Transverse colon (tissue), 3 donors: Measurements from ENCODE around the gene SLMAP.

Experiments used
- POLR2A ChIP-seq: fragments of 450-650 bp; IDR thresholded peaks from one replicate; pipeline ENCODE4 v1.6.1; 2016; ENCODE audit warnings: antibody characterized with exemption, mild to moderate bottlenecking, moderate library complexity
- POLR2AphosphoS5 ChIP-seq, 3 donors: sonication (generic); formaldehyde crosslinking; IDR thresholded peaks; one replicate each; pipeline ENCODE4 v1.6.1; 2016; ENCODE audit warnings: antibody characterized with exemption in 3 of 3

DNA sequence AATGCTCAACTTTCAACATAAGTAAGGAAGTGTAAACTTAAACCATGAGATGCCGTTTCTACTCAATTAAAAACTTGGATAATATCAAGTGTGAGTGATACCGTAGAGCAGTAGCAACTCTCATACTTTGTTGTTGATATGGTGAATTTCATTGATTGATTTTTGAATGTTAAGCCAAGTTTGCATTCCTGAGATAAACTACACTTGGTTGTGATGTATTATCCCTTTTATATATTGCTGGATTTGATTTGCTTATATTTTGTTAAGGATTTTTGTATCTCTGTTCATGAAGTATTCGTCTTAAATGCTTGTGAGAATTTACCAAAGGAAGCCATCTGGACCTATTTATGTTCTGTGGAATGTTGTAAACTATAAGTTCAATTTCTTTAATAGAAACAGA is 21.7 kb downstream of the SLMAP start:
- TF ChIP-seq POLR2A (no peak), POLR2AphosphoS5 (IDR thresholded peaks at IDR 0.05) (no peak)
